Stimulated activated CD8-positive, alpha-beta memory T cell treated with anti-CD3 and anti-CD28 coated beads, Interleukin-2, amount 100 ng/mL, for 48 hours (primary cell): Measurements from ENCODE around the gene POLR1D.
"Not testable (repeated sequence)": the region's sequence is repeated elsewhere in the genome, so short reads cannot be mapped to it uniquely, and the experiment has no call there.

Source experiments
- DNase-seq, 2 donors: peaks; one replicate each; pipeline ENCODE4 v3.0.0-alpha.2; 2020; ENCODE audit warnings: low read depth in 2 of 2

POLR1D gene

GRCh38 chr13:27617881-27618321 is 3.8 kb upstream of the POLR1D start:
- DNase-seq = no peak

- no peak for DNase-seq
Measured at GRCh38 chr13:27619093-27619727, 2.5 kb upstream of the POLR1D start.

- peak in 1 of 2 donors; percentile 30 for DNase-seq
Measured at GRCh38 chr13:27619728-27620376, 1.8 kb upstream of the POLR1D start.

GRCh38 chr13:27620377-27621115 is 1.1 kb upstream of the POLR1D start, which contains the start of gene LNX2:
LNX2 (minus strand) TSS chr13:27620529; CDS start chr13:27581703, 38,826 bp downstream.
- DNase-seq = peak; percentile 94 to 97

GRCh38 chr13:27621116-27621365 is 651 bp upstream of the POLR1D start:
- no peak for DNase-seq

GRCh38 chr13:27622102-27622820 is 569 bp downstream of the POLR1D start:
- peak in 1 of 2 donors; percentile 1 for DNase-seq

GRCh38 chr13:27622881-27623280 is 1.2 kb downstream of the POLR1D start:
- DNase-seq = no peak

- no peak for DNase-seq
Measured at GRCh38 chr13:27624071-27624470, 2.4 kb downstream of the POLR1D start.

- DNase-seq = no peak
Measured at GRCh38 chr13:27625839-27626238, 4.1 kb downstream of the POLR1D start.

- no peak for DNase-seq
Measured at GRCh38 chr13:27627380-27627779, 5.7 kb downstream of the POLR1D start.

- no peak for DNase-seq
Measured at GRCh38 chr13:27628081-27628480, 6.4 kb downstream of the POLR1D start.

GRCh38 chr13:27628766-27629165 is 7.1 kb downstream of the POLR1D start:
- DNase-seq = not testable (repeated sequence)

- no peak for DNase-seq
Measured at GRCh38 chr13:27631156-27631555, 9.5 kb downstream of the POLR1D start.

GRCh38 chr13:27631665-27632064 is 10.0 kb downstream of the POLR1D start:
- no peak for DNase-seq

GRCh38 chr13:27632214-27632613 is 10.5 kb downstream of the POLR1D start:
- no peak for DNase-seq

- DNase-seq = no peak
Measured at GRCh38 chr13:27632648-27633047, 11.0 kb downstream of the POLR1D start.

GRCh38 chr13:27634231-27634630 is 12.5 kb downstream of the POLR1D start:
- no peak for DNase-seq

- DNase-seq = no peak
Measured at GRCh38 chr13:27634791-27635190, 13.1 kb downstream of the POLR1D start.

GRCh38 chr13:27635266-27635665 is 13.6 kb downstream of the POLR1D start:
- DNase-seq = no peak

- DNase-seq = no peak
Measured at GRCh38 chr13:27636589-27637288, 15.0 kb downstream of the POLR1D start.

- no peak for DNase-seq
Measured at GRCh38 chr13:27637289-27637626, 15.6 kb downstream of the POLR1D start.

- no peak for DNase-seq
Measured at GRCh38 chr13:27638001-27638400, 16.3 kb downstream of the POLR1D start.
